Measurements from ENCODE around the gene ACKR3. TPM values are rescaled to one million over a fixed set of nuclear protein-coding genes. Genes with fewer than 3 reads are reported as not detected.

The ACKR3 gene
- total and polyA plus RNA-seq, 3 donors from 2014 or later, result 22.8 to 52.8 (median 35.5) TPM

- H3K36me3 ChIP-seq (ENCODE audit: low read depth, missing control alignments), result no peaks in the 10 kb centered on the region
- 96 to 97% methylated on average over 5 to 6 of the region's 6 CpGs for WGBS, 2 donors
Observed at GRCh38 chr2:236622201-236622600, 52.6 kb downstream of the ACKR3 start.

GRCh38 chr2:236622660-236623059 lies 53.0 kb downstream of the ACKR3 start:
- H3K4me1 ChIP-seq, result no peaks in the 10 kb centered on the region
- H3K4me3 ChIP-seq, result no peak overlapping the region
- 93 to 94% methylated on average over 4 to 9 of the region's 9 CpGs for WGBS, 2 donors
- H3K36me3 ChIP-seq (ENCODE audit: low read depth, missing control alignments), result no peaks in the 10 kb centered on the region
- no peaks in the 10 kb centered on the region for H3K9me3 ChIP-seq
- no peak for DNase-seq
- intact Hi-C loops (cut with DNase I; ENCODE audit: low total_unique reads), result no loop called here
- no peaks in the 10 kb centered on the region for H3K27me3 ChIP-seq
- no peak overlapping the region for H3K27ac ChIP-seq
- TF ChIP-seq POLR2A (IDR thresholded peaks at IDR 0.05) (no peak), CTCF (IDR thresholded peaks at IDR 0.05) (no peak)

More at GRCh38 chr2:236622201-236622600, 52.6 kb downstream of the ACKR3 start:
- no peak overlapping the region for H3K4me3 ChIP-seq
- no peaks in the 10 kb centered on the region for H3K9me3 ChIP-seq
- H3K4me1 ChIP-seq, result no peaks in the 10 kb centered on the region
- H3K27ac ChIP-seq, result no peak overlapping the region
- no peak for DNase-seq
- intact Hi-C loops (cut with DNase I; ENCODE audit: low total_unique reads), result no loop called here
- TF ChIP-seq CTCF (IDR thresholded peaks at IDR 0.05), result no peak
- no peak for TF ChIP-seq POLR2A (IDR thresholded peaks at IDR 0.05)
- no peaks in the 10 kb centered on the region for H3K27me3 ChIP-seq

- Histone ChIP-seq H3K4me1 (no peaks in the 10 kb centered on the region), H3K4me3 (no peak overlapping the region), H3K27ac (no peak overlapping the region), H3K36me3 (ENCODE audit: low read depth, missing control alignments) (no peaks in the 10 kb centered on the region), H3K9me3 (no peaks in the 10 kb centered on the region), H3K27me3 (no peaks in the 10 kb centered on the region)
- intact Hi-C loops (cut with DNase I; ENCODE audit: low total_unique reads), result no loop called here
- no peak for TF ChIP-seq CTCF (IDR thresholded peaks at IDR 0.05)
- no peak for TF ChIP-seq POLR2A (IDR thresholded peaks at IDR 0.05)
- WGBS, 2 donors, result 90 to 91% methylated on average over 10 of the region's 10 CpGs
- DNase-seq, result no peak
Observed at GRCh38 chr2:236623816-236624215, 54.2 kb downstream of the ACKR3 start.

GRCh38 chr2:236625156-236625690 lies 55.6 kb downstream of the ACKR3 start:
- H3K4me3 ChIP-seq, result no peak overlapping the region
- DNase-seq, result no peak
- WGBS, 2 donors, result 93 to 98% methylated on average over 5 to 10 of the region's 10 CpGs
- peaks cover 4% of the 10 kb centered on the region for H3K4me1 ChIP-seq
- intact Hi-C loops (cut with DNase I; ENCODE audit: low total_unique reads), result no loop called here
- H3K27me3 ChIP-seq, result no peaks in the 10 kb centered on the region
- H3K9me3 ChIP-seq, result no peaks in the 10 kb centered on the region
- no peaks in the 10 kb centered on the region for H3K36me3 ChIP-seq (ENCODE audit: low read depth, missing control alignments)
- H3K27ac ChIP-seq, result no peak overlapping the region
- no peak for TF ChIP-seq CTCF (IDR thresholded peaks at IDR 0.05)
- no peak for TF ChIP-seq POLR2A (IDR thresholded peaks at IDR 0.05)

Data from testis (tissue), 3 donors.